GM12873 (cell line): ENCODE data around the gene PARD3B.

ENCODE experiments used
- CTCF ChIP-seq: IDR thresholded peaks from 2 replicates; pipeline ENCODE4 v1.5.1; 2012; ENCODE audit warnings: low read depth, mild to moderate bottlenecking, moderate library complexity, low read length, control low read depth; ENCODE audit not compliant: insufficient read depth; ENCODE audit errors: missing control alignments

Gene PARD3B

GRCh38 chr2:205494537-205495235 is 949.4 kb downstream of the PARD3B start:
- no peak for TF ChIP-seq CTCF

DNA sequence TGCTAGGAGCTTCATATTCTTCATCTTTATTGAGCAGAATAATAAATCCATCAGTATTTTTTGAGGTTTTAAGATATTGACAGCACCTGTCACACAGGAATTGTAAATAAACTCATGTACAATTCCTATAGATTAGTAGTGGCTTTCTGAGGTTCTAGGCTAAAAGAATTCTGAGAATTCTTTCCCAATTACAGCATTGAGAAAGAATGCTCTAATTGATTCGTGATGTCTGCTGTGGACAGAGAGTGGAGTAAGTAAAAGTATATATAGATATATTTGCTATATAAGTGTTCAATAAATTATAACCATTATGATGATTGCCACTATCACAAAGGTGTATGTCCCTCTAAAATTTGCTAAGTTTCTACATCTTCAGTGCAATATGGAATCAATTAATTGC is 950.5 kb downstream of the PARD3B start:
- no peak for TF ChIP-seq CTCF

DNA sequence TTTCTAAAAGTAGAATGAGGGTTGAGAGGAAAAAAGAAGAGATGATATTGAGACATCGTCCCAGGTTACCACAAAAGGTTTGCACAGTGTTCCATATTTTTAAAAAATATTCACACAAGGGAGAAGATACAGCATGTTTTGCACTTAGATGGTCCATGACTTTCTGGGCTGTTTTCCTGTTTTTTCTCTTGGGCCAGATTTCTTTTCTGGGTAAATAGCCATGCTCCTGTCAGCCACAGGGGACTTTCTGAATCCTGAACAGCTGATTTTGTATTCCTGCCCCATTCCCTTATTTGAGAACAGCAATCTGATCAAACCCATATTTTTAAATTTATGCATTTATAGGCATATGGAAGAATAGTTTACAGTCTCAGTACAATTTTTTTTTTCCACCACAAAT is 951.1 kb downstream of the PARD3B start:
- TF ChIP-seq CTCF, result no peak

DNA sequence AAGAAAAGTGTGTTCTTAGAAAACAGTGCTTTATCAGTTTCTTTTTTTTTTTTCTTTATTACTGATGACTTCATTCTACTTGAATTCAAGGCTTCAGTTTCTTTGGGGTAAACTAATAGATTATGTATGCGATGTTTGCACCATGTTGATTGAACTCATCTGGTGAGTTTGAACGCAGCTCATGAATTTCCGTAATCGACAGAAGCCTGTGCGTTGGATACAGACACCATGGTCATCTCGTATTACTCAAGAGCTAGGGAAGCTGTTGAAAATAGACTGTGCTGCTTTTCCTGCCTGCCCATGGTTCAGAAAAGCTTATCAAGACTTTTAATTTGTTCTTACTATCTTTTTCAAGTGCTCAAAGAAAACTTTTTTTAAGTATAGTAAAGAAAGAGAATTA is 951.5 kb downstream of the PARD3B start:
- no peak for TF ChIP-seq CTCF

DNA sequence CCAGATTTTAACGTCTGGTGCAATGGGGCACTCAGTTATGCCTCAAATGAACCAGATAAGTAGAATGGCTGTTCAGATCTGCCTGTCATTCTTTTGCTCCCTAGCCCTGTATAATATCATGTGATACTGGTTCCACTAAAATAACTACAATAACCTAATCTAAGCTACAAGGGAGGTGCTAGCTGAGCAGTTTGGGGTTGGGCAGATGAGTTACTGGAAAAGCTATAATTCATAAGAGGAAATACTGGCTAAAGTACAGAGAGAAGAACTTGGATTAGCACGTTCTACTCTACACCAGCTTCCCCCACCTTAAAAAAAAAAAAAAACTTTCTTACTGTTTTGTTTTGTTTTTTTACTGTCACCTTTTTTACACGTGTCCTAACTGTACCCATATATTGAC is 953.7 kb downstream of the PARD3B start:
- TF ChIP-seq CTCF, result no peak

- TF ChIP-seq CTCF, result no peak
These were observed 954.8 kb downstream of the PARD3B start for GRCh38 chr2:205500065-205500464.

DNA sequence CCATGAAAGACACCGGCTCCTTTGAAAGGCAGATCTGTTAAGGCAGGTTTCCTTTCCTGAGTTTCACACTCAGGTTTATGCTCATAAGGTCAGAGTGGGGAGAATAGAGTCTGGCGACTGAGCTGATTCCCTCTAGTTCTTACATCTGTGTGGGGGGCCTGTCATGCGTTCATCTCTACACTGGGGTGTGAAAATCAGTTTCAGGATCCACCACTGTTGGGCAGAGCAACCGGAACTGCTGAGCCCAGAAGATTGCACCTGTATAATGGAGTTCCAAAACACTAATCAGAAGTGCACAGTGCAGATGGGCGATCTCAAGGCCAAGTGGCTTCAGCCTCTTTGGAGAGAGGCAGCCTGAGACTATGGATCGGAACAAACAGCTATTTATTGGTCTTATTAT is 955.7 kb downstream of the PARD3B start:
- TF ChIP-seq CTCF, result no peak
